SJCRH30 (cell line): ENCODE measurements around the gene GCC2. TPM values are rescaled to one million over a fixed set of nuclear protein-coding genes. Genes with fewer than 3 reads are reported as not detected.
"Not testable (repeated sequence)": the region's sequence is repeated elsewhere in the genome, so short reads cannot be mapped to it uniquely, and the experiment has no call there.

Source experiments
- DNase-seq, 2 experiments: peaks; one replicate each; pipeline ENCODE4 v3.0.0-alpha.2; 2015 to 2020
- H3K27ac ChIP-seq: fragments of 250-450 bp; sonication (Bioruptor Pico); 2 replicates; pipeline ENCODE4 v1.5.1; 2020; ENCODE audit warnings: mild to moderate bottlenecking, moderate library complexity
- H3K27me3 ChIP-seq: fragments of 250-450 bp; sonication (Bioruptor Pico); 2 replicates; pipeline ENCODE4 v1.5.1; 2020; ENCODE audit warnings: mild to moderate bottlenecking, moderate library complexity
- H3K36me3 ChIP-seq: fragments of 250-450 bp; sonication (Bioruptor Pico); 2 replicates; pipeline ENCODE4 v1.5.1; 2020; ENCODE audit warnings: mild to moderate bottlenecking, moderate library complexity
- H3K4me1 ChIP-seq: fragments of 250-450 bp; sonication (Bioruptor Pico); 2 replicates; pipeline ENCODE4 v1.5.1; 2020; ENCODE audit warnings: mild to moderate bottlenecking, moderate library complexity
- H3K4me3 ChIP-seq: fragments of 250-450 bp; sonication (Bioruptor Pico); 2 replicates; pipeline ENCODE4 v1.5.1; 2020; ENCODE audit warnings: mild to moderate bottlenecking, moderate library complexity
- H3K9me3 ChIP-seq: fragments of 250-450 bp; sonication (Bioruptor Pico); replicated peaks from 2 replicates; pipeline ENCODE4 v1.5.1; 2020; ENCODE audit warnings: mild to moderate bottlenecking, moderate library complexity
- total RNA-seq: library from RNA; depleted of rRNA; stranded (reverse); fragments of >200 nt; shearing (Covaris generic); gene quantifications from 2 replicates; pipeline ENCODE4 v1.2.3, GENCODE V29; 2014

The GCC2 gene
- total RNA-seq, 1 experiment from 2014 or later = 29.1 TPM

DNA sequence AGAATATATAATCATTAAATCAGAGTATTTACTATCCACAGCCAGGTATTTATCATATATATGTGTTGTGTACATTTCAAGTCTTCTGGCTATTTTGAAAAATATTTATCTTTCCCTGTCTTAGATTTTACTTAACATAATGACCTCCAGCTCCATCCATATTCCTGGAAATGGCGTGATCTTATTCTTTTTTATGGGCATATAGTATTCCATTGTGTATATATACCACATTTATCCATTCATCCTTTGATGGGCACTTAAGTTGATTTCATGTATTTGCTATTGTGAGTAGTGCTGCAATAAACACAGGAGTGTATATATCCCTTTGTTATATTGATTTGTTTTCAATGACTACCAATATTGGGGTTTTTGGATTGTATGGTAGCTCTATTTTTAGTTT lies 6.6 kb downstream of the GCC2 start:
- peaks cover 42% of the 10 kb centered on the region for H3K36me3 ChIP-seq
- H3K27ac ChIP-seq = no peak overlapping the region
- H3K9me3 ChIP-seq = 0 out of 2 replicates have a peak, but pooled peaks cover 3% of the 10 kb centered on the region
- no peak overlapping the region for H3K4me3 ChIP-seq
- no peak for DNase-seq
- no peaks in the 10 kb centered on the region for H3K27me3 ChIP-seq
- no peaks in the 10 kb centered on the region for H3K4me1 ChIP-seq

DNA sequence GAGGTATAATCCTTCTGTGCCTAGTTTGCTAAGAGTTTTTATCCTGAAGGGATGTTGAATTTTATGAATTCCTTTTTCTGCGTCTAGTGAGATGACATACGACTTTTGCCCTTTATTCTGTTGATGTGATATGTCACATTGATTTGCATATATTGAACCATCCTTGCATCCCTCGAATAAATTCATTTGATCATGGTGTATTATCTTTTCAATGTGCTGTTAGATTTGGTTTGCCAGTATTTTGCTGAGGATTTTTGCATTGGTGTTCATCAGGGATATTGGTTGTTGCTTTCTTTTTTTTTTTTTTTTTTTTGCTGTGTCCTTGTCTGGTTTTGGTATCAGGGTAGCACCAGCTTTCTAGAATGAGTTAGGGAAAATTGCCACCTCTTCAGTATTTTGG lies 9.1 kb downstream of the GCC2 start:
- H3K36me3 ChIP-seq = peaks cover 52% of the 10 kb centered on the region
- 0 out of 2 replicates have a peak, but pooled peaks cover 3% of the 10 kb centered on the region for H3K9me3 ChIP-seq
- no peak overlapping the region for H3K27ac ChIP-seq
- H3K4me1 ChIP-seq = no peaks in the 10 kb centered on the region
- H3K27me3 ChIP-seq = no peaks in the 10 kb centered on the region
- H3K4me3 ChIP-seq = no peak overlapping the region
- no peak for DNase-seq

DNA sequence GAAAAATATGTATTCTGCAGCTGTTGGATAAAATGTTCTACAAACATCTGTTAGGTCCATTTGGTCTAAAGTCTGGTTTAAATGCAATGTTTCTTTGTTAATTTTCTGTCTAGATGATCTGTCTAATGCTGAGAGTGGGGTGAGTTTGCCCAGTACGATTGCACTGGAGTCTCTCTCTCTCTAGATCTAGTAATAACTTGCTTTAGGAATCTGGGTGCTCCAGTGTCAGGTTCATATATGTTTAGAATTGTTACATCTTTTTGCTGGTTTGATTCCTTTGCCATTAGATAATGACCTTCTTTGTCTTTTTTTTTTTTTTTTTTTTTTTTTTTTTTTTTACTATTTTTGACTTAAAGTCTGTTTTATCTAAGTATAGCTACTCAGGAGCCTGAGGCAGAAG lies 10.4 kb downstream of the GCC2 start:
- H3K27me3 ChIP-seq = no peaks in the 10 kb centered on the region
- H3K4me3 ChIP-seq = no peak overlapping the region
- H3K4me1 ChIP-seq = no peaks in the 10 kb centered on the region
- H3K9me3 ChIP-seq = 0 out of 2 replicates have a peak, but pooled peaks cover 3% of the 10 kb centered on the region
- no peak for DNase-seq
- peaks cover 51% of the 10 kb centered on the region for H3K36me3 ChIP-seq
- H3K27ac ChIP-seq = no peak overlapping the region

DNA sequence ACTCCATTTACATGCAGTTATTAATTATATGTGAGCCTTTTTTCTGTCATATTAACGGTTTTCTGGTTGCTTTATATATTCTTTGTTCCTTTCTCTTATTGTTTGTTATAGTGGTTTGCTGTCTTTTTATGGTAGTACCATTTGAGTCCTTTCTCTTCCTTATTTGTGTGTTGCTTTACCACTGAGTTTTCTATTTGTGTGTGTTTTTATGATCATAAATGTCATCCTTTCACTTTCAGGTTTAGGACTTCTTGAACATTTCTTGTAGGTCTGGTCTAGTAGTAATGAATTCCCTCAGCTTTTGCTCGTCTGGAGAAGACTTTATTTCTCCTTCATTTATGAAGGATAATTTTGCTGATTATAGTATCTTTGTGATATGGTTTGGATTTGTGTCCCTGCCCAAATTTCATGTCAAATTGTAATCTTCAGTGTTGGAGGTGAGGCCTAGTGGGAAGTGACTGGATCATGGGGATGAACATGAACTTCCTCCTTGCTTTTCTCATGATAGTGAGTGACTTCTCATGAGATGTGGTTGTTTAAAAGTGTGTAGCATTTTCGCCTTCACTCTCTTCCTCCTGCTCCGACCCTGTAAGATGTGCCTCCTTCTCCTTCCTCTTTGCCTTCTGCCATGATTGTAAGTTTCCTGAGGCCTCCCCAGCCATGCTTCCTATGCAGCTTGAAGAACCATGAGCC lies 11.5 kb downstream of the GCC2 start:
- Histone ChIP-seq H3K4me3 (no peak overlapping the region), H3K4me1 (no peaks in the 10 kb centered on the region), H3K27ac (no peak overlapping the region), H3K9me3 (0 out of 2 replicates have a peak, but pooled peaks cover 3% of the 10 kb centered on the region), H3K27me3 (no peaks in the 10 kb centered on the region), H3K36me3 (peaks cover 42% of the 10 kb centered on the region)
- DNase-seq = no peak

DNA sequence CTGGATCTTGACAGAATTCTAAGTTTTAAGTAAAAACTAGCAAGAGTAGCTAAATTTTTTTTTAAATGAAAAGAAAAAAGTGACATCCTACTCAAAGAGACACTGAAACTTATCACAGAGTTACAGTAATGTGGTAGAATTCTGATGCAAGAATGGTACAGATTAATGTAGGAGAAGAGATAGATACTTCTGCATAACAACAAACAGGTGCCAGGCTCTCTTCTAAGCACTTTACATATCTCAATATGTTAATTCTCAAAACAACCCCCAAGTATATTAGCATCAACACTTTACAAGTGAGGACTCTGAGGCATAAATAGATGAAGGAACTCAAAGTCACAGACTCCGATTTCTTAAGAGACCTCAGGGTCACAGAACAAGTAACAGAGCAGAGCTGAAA lies 28.1 kb downstream of the GCC2 start:
- H3K36me3 ChIP-seq = peaks cover 31% of the 10 kb centered on the region
- no peaks in the 10 kb centered on the region for H3K4me1 ChIP-seq
- DNase-seq = no peak
- no peak overlapping the region for H3K4me3 ChIP-seq
- no peaks in the 10 kb centered on the region for H3K9me3 ChIP-seq
- no peak overlapping the region for H3K27ac ChIP-seq
- H3K27me3 ChIP-seq = no peaks in the 10 kb centered on the region

DNA sequence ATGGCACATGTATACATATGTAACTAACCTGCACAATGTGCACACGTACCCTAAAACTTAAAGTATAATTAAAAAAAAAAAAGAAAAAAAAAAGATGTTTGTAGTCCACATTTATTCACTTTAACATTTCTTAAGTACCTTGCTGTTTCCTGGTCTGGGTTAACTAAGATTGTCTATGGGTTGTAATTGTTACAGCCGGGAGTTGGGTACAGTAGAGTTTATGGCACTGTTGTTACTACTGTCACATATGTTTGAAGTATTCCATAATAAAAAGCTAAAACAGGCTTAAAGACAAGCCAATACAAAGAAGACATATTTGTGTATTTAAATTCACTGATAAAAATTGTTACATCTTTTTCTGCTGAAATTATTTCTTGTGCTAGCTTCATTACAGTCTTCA lies 36.2 kb downstream of the GCC2 start:
- H3K9me3 ChIP-seq = no peaks in the 10 kb centered on the region
- DNase-seq = no peak
- no peaks in the 10 kb centered on the region for H3K27me3 ChIP-seq
- H3K27ac ChIP-seq = no peak overlapping the region
- H3K36me3 ChIP-seq = peaks cover 51% of the 10 kb centered on the region
- H3K4me1 ChIP-seq = no peaks in the 10 kb centered on the region
- H3K4me3 ChIP-seq = no peak overlapping the region

DNA sequence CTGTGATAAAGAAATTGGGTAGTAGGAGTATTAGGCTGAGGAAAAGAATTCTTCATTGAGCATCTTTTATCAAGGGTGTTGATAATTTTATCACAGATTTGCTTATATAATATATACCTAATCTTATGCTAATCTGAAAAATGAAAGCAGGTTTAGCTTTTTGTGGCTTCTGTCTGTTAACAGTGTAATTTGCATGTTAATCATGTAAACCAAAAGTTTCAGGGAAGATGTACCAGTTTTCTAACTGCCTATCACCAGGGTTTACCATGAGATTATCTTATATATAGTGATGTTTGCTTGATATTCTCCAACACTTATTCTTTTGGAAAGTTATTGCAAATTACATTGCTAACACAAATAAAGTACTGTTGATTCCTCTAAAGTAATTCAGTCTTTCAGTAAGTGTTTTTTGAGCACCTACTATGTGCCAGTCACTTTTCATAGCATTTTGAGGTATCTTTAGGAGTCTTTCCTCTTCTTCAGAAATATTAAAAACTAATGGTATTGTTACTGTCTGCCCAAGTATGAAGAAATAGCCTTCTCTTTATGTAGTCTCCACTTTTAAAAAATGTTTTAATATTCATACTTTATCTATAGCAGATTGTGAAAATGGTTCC lies 41.6 kb downstream of the GCC2 start:
- Histone ChIP-seq H3K27me3 (no peaks in the 10 kb centered on the region), H3K4me3 (no peak overlapping the region), H3K36me3 (peaks cover 37% of the 10 kb centered on the region), H3K27ac (no peak overlapping the region), H3K9me3 (no peaks in the 10 kb centered on the region), H3K4me1 (no peaks in the 10 kb centered on the region; the same call in 1 of the 2 replicates)
- no peak for DNase-seq

DNA sequence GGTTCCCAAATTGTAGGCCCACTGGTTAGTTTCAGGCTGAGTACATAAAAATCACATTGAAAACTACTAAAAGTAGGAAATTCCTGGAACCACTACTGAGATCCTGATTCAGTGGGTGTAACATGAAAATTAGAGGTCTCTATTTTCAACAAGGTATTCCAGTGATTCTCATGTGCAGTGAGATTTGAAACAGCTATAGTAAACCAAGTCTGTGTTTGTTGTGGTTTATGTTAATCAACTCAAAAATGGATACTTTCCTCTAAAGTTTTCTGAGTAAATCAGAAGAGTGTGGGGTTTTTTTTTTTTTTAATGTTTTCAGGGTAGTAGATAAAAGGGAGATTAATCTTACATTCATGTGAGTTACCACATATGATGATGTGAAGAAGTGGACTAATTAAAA lies 42.8 kb downstream of the GCC2 start:
- Histone ChIP-seq H3K4me1 (no peaks in the 10 kb centered on the region; the same call in 1 of the 2 replicates), H3K36me3 (peaks cover 36% of the 10 kb centered on the region), H3K9me3 (no peaks in the 10 kb centered on the region), H3K27ac (no peak overlapping the region), H3K4me3 (no peak overlapping the region), H3K27me3 (no peaks in the 10 kb centered on the region)
- DNase-seq = no peak

DNA sequence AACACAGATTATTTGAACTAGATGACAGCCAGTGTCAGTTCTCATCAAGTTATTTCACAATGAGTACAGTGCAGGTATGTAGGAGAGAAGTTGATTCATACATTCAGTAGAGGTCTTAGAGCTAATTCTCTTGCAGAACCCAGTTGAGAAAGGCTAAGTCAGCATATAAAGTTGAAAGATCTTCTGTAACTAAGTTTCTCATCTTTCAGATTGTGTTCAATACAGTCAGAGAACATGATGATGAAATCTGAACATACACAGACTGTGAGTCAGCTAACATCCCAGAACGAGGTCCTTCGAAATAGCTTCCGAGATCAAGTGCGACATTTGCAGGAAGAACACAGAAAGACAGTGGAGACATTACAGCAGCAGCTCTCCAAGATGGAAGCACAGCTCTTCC lies 43.4 kb downstream of the GCC2 start:
- Histone ChIP-seq H3K27me3 (no peaks in the 10 kb centered on the region), H3K4me1 (no peaks in the 10 kb centered on the region; the same call in 1 of the 2 replicates), H3K27ac (no peak overlapping the region), H3K9me3 (no peaks in the 10 kb centered on the region), H3K4me3 (no peak overlapping the region), H3K36me3 (peaks cover 36% of the 10 kb centered on the region)
- no peak for DNase-seq

DNA sequence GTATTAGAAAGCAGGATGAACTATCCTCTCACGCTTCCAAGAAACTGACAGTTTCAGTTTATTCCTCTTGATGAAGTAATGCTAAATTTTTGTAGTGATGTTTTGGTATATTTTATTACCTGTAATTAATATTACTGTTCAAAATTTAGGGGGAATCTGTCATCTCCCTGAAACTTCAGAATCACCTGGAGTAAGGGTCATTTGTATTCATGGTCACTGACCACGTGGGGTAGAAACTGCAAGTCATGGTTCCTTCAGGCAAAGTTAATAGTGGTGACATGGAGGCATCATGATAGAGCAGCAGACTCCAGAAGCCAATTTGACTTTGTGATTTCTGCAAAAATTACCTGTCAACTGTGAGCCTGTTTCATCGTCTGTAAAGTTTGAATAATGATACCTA lies 47.2 kb downstream of the GCC2 start:
- not testable (repeated sequence) for H3K27me3 ChIP-seq, H3K9me3 ChIP-seq, DNase-seq, H3K4me1 ChIP-seq, H3K4me3 ChIP-seq, H3K27ac ChIP-seq
- H3K36me3 ChIP-seq = peaks cover 16% of the 10 kb centered on the region

DNA sequence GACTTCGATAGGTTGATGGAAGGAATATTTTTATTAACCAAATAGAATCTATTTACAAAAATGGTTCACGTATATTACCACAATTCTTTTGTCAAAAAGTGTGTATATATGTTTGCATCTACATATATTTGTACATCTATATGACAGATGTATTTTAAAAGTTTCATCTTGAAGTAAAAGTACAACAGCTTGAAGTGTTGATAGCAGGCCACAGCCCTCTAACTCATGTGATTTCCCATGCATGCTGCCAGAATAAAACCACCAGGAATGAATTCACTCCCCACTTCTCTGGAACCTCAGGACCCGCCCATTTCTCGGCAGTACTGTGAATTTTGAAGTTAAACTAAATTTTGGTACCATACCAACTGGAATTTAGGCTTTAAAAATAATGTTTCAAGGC lies 58.6 kb downstream of the GCC2 start:
- DNase-seq, H3K4me1 ChIP-seq, H3K27me3 ChIP-seq, H3K4me3 ChIP-seq, H3K27ac ChIP-seq, H3K9me3 ChIP-seq, H3K36me3 ChIP-seq: not testable (repeated sequence)

DNA sequence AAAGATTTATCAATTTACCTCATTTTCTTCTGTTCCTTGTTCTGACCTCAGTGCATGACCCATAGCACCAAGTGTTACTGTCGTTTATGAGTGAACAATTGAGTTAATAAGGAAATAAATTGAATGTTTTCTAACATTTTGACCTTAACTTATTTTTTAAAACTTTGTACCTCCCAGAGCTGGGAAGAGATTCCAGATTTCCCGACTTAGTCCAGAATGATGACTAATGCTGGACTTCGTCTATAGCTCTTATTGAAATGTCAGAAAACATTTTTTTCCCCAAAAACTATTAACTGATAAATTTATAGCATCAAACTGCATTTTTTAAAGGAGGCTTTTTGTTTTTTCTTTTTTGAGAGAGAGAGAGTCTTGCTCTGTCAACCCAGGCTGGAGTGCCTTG lies 63.4 kb downstream of the GCC2 start:
- DNase-seq, H3K4me1 ChIP-seq, H3K27me3 ChIP-seq, H3K36me3 ChIP-seq, H3K4me3 ChIP-seq, H3K27ac ChIP-seq, H3K9me3 ChIP-seq: not testable (repeated sequence)

DNA sequence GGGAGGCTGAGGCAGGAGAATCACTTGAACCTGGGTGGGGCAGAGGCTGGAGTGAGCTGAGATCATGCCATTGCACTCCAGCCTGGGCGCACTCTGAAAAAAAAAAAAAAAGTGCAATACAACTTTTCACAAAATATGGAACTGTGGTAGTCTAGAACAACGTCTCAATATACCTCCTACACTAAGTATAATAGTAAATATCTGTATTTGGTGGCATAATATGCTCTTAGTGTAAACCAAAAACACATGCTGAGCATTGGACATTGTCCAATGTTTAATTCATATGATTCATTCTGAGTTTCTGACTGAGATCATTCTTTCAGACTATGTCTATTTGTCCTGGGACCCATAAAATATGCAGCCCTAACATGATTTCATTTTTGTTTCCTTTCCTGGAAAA lies 65.5 kb downstream of the GCC2 start:
- not testable (repeated sequence) for DNase-seq

DNA sequence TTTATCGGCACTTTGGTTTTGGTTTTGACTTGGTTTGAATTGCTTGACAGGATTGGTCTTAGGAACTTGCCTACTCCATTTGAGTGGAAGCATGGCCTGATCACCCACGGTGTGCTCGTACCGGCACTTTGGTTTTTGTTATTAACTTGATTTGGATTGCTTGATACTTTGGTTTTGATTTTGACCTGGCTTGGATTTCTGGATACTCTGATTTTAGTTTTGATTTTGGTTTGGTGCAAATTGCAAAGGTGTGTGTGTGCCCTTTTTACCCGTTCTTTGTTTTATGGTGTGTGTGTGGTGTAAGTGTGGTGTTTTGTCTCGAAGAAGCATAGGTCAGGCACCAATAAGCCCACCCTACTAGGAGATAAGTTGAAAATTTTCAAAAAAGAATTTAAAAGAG lies 75.7 kb downstream of the GCC2 start:
- H3K27ac ChIP-seq, H3K9me3 ChIP-seq, H3K27me3 ChIP-seq, H3K36me3 ChIP-seq, H3K4me1 ChIP-seq, DNase-seq, H3K4me3 ChIP-seq: not testable (repeated sequence)

More for the DNA sequence above, 65.5 kb downstream of the GCC2 start:
- not testable (repeated sequence) for H3K36me3 ChIP-seq, H3K4me3 ChIP-seq, H3K4me1 ChIP-seq, H3K27me3 ChIP-seq, H3K9me3 ChIP-seq, H3K27ac ChIP-seq

DNA sequence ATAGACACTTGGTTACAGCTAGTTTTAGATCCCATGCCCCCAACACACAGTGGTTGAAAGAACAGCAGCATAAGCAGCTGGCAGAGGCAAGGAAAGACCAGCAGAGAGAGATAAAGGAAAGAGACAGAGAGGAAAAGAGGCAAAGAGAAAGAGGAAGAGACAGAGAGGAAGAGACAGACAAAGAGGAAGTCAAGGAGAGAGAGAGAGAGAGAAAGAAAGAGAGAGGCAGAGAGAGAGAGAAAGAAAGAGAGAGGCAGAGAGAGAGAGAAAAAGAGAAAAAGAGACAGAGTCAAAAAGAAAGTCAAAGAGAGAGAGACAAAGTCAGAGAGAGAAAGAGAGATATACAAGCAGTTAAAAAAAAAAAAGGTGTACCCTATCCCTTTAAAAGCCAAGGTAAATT lies 76.3 kb downstream of the GCC2 start:
- not testable (repeated sequence) for H3K27ac ChIP-seq, H3K36me3 ChIP-seq, H3K9me3 ChIP-seq, DNase-seq, H3K27me3 ChIP-seq, H3K4me1 ChIP-seq, H3K4me3 ChIP-seq

DNA sequence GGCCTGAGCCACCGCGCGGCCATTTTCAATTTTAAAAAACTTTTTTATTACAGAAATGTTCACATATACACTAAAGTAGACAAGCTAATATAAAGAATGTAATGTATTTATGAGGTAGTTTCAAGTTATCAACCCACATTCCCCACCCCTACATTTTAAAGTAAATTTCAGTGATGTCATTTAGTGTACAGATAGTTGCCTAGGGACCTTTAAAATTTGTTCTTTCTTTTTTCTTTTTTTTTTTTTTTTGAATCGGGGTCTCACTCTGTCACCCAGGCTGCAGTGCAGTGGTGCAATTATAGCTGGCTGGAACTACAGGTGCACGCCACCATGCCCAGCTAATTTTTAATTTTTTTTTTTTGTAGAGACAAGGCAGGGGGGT lies 82.7 kb downstream of the GCC2 start:
- H3K27me3 ChIP-seq = no peaks in the 10 kb centered on the region
- H3K27ac ChIP-seq = no peak overlapping the region
- H3K9me3 ChIP-seq = no peaks in the 10 kb centered on the region
- H3K4me1 ChIP-seq = peaks cover 8% of the 10 kb centered on the region
- no peak for DNase-seq
- H3K36me3 ChIP-seq = no peaks in the 10 kb centered on the region
- H3K4me3 ChIP-seq = no peak overlapping the region
